Measurements from ENCODE around the gene SHISAL1.

DNA sequence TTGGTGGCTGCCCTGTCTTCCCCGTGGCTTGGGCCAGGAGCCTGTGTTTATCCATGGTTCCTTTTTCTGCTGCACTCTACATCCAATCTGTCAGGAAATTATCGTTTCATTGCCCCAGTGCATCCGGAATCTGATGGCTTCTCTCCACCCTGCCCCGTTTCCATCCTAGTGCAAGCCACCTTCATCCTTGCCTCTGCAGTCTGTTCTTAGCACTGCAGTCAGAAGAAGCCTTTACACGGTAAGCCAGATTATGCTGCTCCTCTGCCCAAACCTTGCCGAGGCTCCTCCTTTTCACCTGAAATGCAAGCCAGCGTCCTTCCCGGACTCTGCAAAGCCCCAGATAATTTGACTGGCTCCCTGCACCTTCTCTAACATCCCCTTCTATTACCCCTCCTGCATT, 86.9 kb downstream of the SHISAL1 start:
- no peak for TF ChIP-seq EP300 (IDR thresholded peaks at IDR 0.05)
- TF ChIP-seq POLR2A (IDR thresholded peaks at IDR 0.05): no peak
- TF ChIP-seq, protein P1, sequence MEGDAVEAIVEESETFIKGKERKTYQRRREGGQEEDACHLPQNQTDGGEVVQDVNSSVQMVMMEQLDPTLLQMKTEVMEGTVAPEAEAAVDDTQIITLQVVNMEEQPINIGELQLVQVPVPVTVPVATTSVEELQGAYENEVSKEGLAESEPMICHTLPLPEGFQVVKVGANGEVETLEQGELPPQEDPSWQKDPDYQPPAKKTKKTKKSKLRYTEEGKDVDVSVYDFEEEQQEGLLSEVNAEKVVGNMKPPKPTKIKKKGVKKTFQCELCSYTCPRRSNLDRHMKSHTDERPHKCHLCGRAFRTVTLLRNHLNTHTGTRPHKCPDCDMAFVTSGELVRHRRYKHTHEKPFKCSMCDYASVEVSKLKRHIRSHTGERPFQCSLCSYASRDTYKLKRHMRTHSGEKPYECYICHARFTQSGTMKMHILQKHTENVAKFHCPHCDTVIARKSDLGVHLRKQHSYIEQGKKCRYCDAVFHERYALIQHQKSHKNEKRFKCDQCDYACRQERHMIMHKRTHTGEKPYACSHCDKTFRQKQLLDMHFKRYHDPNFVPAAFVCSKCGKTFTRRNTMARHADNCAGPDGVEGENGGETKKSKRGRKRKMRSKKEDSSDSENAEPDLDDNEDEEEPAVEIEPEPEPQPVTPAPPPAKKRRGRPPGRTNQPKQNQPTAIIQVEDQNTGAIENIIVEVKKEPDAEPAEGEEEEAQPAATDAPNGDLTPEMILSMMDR (IDR thresholded peaks at IDR 0.05): no peak

Measured in ovary (tissue), 3 donors.